HG03432 (cell line): ENCODE results near the gene PARG.
"Not testable (repeated sequence)": the region's sequence is repeated elsewhere in the genome, so short reads cannot be mapped to it uniquely, and the experiment has no call there.

Source experiments
- ATAC-seq: cut with Tn5 transposase; IDR thresholded peaks from one replicate; pipeline ENCODE4 v1.9.1; 2021; ENCODE audit warnings: mild to moderate bottlenecking, moderate library complexity; ENCODE audit not compliant: unreplicated experiment

PARG gene

GRCh38 chr10:49831352-49832035 is 110.3 kb downstream of the PARG start:
- ATAC-seq: no peak

DNA sequence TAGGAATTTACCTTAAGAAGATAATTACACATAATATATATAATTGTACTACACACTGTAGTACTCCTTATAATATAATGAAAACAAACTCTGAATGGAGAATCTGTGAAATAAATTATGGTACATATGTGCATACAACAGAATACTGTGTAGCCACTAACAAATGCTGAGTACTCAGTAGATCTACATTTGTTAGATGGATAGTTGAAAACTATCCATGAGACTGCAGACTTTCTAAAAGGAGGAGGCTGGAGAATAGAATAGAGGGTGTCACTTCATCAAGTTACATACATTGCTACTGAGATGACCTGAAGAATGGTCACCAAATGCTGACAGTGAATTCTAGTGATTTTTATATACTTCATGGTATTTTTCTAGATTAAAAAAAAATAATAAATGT is 111.0 kb downstream of the PARG start:
- no peak for ATAC-seq

- ATAC-seq: no peak
These were observed 111.8 kb downstream of the PARG start for GRCh38 chr10:49830016-49830415.

DNA sequence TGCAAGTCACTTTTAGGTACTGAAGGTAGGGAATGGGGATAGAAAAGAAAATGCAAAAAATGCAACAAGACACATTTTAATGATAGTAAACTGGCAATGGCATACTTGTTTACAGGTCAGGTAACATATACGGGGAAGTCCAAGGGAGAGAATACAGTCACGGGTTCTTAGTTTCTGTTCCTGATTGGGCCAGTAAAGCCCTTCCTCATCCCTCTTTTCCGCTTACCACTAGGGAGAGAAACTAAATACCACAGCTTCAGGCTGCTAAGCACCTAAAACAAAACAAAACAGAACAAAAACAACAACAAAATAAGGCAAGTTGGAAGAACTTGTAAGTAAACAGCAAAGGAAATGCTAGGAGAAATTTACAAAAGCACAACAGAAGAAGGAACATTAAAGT is 114.5 kb downstream of the PARG start:
- ATAC-seq: no peak

DNA sequence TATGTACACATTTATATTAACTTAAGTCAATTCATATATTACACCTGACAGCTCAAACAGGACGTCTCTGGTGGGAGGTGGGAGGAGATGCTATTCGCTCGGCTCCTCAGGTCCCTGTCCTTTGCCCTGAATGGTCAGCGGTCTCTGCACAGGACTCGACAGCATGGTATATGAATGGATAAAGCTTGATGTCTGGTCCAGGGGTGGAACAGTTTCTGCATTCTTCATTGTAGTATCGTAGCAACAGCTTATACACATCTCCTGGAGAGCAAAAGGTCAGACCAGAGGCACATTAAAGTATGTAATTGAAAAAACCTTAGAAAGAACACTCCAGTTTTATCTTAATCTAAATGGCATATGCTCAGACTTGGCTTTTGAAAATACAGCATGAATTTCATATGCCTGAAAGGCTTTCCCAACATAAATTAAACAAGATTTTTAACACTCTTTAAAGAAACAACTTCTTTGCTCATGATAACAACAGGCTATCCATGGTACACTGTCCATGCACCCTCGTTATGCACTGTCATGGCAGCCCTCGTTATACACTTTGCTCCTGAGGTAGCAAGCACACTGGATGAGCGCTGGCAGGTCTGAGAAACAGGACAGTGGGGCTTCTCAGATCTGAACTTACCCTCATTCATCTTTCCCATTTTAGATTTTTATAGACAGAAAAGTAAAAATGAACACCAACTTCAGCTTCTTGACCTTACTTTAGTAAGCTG is 122.4 kb downstream of the PARG start:
- no peak for ATAC-seq

GRCh38 chr10:49817845-49818244 is 124.0 kb downstream of the PARG start:
- no peak for ATAC-seq

DNA sequence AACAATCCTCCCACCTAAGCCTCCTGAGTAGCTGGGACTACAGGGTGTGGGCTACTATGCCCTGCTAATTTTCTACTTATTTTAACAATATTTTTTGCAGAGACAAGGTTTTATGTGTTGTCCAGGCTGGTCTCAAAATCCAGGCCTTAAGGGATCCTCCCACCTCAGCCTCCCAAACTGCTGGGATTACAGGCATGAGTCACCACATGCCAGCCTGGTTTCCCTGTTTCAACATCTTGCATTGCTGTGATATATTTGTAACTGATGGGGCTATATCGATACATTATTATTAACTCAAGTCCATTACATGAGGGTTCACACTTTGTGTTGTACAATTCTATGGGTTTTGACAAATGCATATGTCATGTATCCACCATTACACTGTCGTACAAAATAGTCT is 137.8 kb downstream of the PARG start:
- no peak for ATAC-seq

DNA sequence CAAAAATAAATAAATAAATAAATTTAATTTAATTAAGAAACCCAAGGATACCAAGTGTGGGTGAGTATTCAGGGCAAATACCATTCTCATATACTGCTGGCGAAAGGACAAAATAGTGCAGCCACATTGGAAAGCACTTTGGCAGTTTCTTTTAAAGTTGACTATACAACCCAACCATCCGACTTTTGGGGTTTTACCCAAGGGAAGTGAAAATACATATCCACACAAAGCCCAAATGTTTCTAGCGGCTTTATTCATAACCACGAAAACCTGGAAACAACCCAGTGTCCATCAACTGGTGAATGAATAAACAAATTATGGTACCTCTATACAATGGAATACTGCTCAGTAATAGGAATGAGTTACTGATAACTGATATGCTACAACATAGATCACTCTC is 143.6 kb downstream of the PARG start:
- no peak for ATAC-seq

DNA sequence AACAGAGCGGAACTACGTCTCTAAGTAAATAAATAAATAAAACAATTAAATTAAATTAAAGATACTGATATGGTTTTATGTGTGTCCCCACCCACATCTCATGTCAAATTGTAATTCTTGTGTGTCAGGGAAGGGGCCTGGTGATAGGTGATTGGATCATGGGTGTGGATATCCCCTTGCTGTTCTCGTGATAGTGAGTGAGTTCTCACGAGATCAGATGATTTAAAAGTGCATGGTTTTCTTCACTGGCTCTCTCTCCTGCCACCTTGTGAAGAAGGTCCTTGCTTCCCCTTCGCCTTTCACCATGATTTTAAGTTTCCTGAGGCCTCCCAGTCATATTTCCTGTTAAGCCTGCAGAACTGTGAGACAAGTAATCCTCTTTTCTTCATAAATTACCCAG is 150.7 kb downstream of the PARG start:
- ATAC-seq: no peak

DNA sequence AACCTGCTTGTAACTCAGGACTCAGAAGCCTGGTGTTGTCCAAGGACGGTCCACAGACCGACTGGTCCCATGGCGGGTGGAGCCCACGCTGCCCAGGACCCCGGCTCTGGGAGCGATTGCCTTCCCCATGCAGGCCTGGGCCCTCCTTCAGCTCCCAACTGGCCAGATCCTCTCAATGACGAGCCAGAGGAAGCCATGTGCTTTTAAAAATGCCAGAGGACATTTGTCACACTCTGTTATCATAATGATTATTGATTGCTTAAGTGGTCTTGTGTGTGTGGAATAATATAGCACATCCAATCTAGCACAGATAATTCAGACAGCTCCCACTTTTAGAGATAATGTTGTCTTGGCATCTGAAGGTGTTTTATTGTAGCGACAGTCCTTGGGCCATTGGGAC is 157.1 kb downstream of the PARG start:
- no peak for ATAC-seq

- no peak for ATAC-seq
These were observed 158.2 kb downstream of the PARG start for GRCh38 chr10:49783645-49784044.

DNA sequence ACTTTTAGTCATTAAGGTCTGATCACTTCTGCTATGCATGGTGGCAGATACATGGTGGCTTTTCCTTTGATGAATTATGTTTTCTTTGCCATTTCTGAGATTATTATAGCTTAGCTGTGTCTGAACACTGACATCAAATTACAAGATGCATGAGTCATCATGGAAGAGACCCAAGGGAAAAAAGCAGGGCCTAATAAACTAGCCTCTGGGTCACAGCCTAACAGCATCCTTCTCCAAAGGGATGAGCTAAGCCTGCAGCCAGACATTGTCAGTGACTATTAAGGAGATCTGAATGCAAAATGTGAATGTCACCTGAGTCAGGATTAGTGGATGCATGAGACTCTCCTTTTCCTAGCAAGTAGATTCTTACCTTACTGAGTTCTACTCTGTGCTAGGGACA is 160.6 kb downstream of the PARG start:
- ATAC-seq: no peak

GRCh38 chr10:49778197-49778596 is 163.6 kb downstream of the PARG start:
- no peak for ATAC-seq

GRCh38 chr10:49776851-49777250 is 165.0 kb downstream of the PARG start:
- ATAC-seq: no peak

DNA sequence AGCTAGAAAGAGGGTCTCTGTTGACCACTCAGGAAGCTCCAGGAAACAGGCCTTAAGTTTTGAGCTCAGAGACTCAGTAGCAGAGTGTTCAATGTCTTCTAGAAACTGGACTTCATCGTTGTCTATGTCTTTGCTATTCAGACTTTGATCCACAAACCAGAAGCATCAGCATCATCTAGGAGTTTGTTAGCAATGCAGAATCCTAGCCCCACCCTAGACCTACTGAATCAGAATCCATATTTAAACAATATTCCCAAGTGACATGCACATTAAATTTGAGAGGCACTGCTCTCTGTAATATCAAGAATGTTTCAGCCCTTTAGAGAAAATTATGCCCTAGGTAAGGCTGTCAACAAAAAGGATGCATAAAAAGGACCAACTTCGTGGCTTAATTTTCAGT is 166.8 kb downstream of the PARG start:
- ATAC-seq: no peak

DNA sequence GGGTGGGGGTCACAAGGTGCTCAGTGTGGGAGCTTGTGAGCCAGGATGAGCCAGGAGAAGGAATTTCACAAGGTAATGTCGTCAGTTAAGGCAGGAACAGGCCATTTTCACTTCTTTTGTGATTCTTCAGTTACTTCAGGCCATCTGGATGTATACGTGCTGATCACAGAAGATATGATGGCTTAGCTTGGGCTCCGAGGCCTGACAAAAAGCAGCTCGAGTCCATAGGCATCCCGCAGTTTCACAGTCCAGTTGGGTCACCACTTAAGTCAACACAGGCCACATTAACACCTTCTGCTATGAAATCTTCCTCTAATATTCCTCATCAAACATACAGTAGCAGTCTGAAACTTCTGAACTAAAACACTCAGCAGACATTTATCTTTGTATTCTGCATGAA is 168.9 kb downstream of the PARG start:
- ATAC-seq: not testable (repeated sequence)

GRCh38 chr10:49771046-49771445 is 170.8 kb downstream of the PARG start:
- ATAC-seq: not testable (repeated sequence)

DNA sequence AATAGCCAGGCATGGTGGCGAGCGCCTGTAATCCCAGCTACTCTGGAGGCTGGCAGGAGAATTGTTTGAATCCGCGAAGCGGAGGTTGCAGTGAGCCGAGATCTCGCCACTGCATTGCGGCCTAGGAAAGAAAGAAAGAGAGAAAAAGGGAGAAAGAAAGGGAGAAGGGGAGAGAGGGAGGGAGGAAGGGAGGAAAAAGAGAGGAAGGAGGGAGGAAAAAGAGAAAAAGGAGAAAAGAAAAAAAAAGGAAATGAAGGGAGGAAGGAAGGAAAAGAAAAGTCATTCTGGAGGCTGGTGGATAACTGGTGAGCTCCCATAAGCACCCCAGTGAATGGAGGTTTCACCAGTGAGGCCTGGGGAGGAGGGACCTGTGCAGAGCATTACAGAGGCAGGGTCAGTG is 172.1 kb downstream of the PARG start:
- no peak for ATAC-seq

GRCh38 chr10:49768731-49769130 is 173.1 kb downstream of the PARG start:
- no peak for ATAC-seq

GRCh38 chr10:49768329-49768728 is 173.5 kb downstream of the PARG start:
- ATAC-seq: no peak
